HepG2 (cell line): ENCODE measurements around the gene RAP2A. TPM values are rescaled to one million over a fixed set of nuclear protein-coding genes. Genes with fewer than 3 reads are reported as not detected.

Source experiments
- ARID5B ChIP-seq: IDR thresholded peaks from 2 replicates; pipeline ENCODE4 v1.4.0; 2020; ENCODE audit warnings: mild to moderate bottlenecking, missing genetic modification reagents
- ATAD3A ChIP-seq: sonication (generic); formaldehyde crosslinking; IDR thresholded peaks from 2 replicates; pipeline ENCODE4 v1.4.0; 2020; ENCODE audit warnings: missing genetic modification reagents
- BRD4 ChIP-seq: sonication (generic); formaldehyde crosslinking; IDR thresholded peaks from 2 replicates; pipeline ENCODE4 v1.4.0; 2020; ENCODE audit warnings: missing genetic modification reagents
- MNT ChIP-seq: fragments of 450-650 bp; IDR thresholded peaks from 2 replicates; pipeline ENCODE4 v1.6.1; 2016
- PHF5A ChIP-seq: IDR thresholded peaks from one replicate; pipeline ENCODE4 v1.6.1; 2018; ENCODE audit warnings: low read depth, missing genetic modification reagents; ENCODE audit not compliant: unreplicated experiment
- SOX6 ChIP-seq, 2 experiments: fragments of 450-650 bp in 1 of 2; sonication (generic) in 1 of 2; formaldehyde crosslinking in 1 of 2; IDR thresholded peaks; 2 replicates each; pipeline versions ENCODE4 v1.4.0 to v1.6.1; 2017 to 2020; ENCODE audit warnings: antibody characterized with exemption in 1 of 2, mild to moderate bottlenecking in 1 of 2, missing genetic modification reagents in 1 of 2
- SUZ12 ChIP-seq: fragments of 150-350 bp; IDR thresholded peaks from 2 replicates; pipeline ENCODE4 v1.6.1; 2014; ENCODE audit warnings: low read depth, low read length
- TBL1XR1 ChIP-seq: fragments of 150-350 bp; IDR thresholded peaks from 2 replicates; pipeline ENCODE4 v1.6.1; 2014; ENCODE audit warnings: borderline replicate concordance, low read length; ENCODE audit not compliant: partially characterized antibody
- THAP11 ChIP-seq: IDR thresholded peaks from 2 replicates; pipeline ENCODE4 v1.6.1; 2016; ENCODE audit warnings: missing biosample characterization, missing genetic modification reagents
- ZBTB14 ChIP-seq: sonication (generic); formaldehyde crosslinking; IDR thresholded peaks from 2 replicates; pipeline ENCODE4 v1.4.0; 2020; ENCODE audit warnings: missing genetic modification reagents
- ZNF138 ChIP-seq: sonication (generic); formaldehyde crosslinking; IDR thresholded peaks from 2 replicates; pipeline ENCODE4 v1.5.0; 2020; ENCODE audit warnings: mild to moderate bottlenecking, low read depth, missing genetic modification reagents
- ZNF513 ChIP-seq: sonication (generic); formaldehyde crosslinking; conservative IDR thresholded peaks from 2 replicates; pipeline ENCODE4 v1.5.0; 2020; ENCODE audit warnings: missing genetic modification reagents
- ZNF569 ChIP-seq: sonication (generic); formaldehyde crosslinking; IDR thresholded peaks from 2 replicates; pipeline ENCODE4 v1.5.0; 2020; ENCODE audit warnings: mild to moderate bottlenecking, missing genetic modification reagents, moderate library complexity, borderline replicate concordance
- ZNF746 ChIP-seq: sonication (generic); formaldehyde crosslinking; IDR thresholded peaks from 2 replicates; pipeline ENCODE4 v1.8.0; 2022; ENCODE audit warnings: mild to moderate bottlenecking, missing genetic modification reagents
- ZNF772 ChIP-seq: sonication (generic); formaldehyde crosslinking; IDR thresholded peaks from 2 replicates; pipeline ENCODE4 v1.5.0; 2020; ENCODE audit warnings: mild to moderate bottlenecking, missing genetic modification reagents
- polyA plus RNA-seq, 8 experiments: library from polyadenylated mRNA; depleted of rRNA in 3 of 8; stranded (reverse) in 7 of 8; unstranded in 1 of 8; fragments of >200 nt; fragmentation: Illumina TruSeq in 4 of 8; extraction: Trizol in 4 of 8; gene quantifications; 2 replicates each; pipeline versions ENCODE4 v1.2.1 to v1.2.3, GENCODE V29; 2011 to 2016; ENCODE audit warnings: low read depth in 4 of 8, missing spikeins in 1 of 8, mixed read lengths in 1 of 8; ENCODE audit not compliant: insufficient read depth in 1 of 8
- total RNA-seq, 5 experiments: library from RNA; depleted of rRNA; stranded (reverse); fragments of >200 nt; fragmentation: Illumina TruSeq; extraction: Trizol; gene quantifications; 2 replicates each; pipeline ENCODE4 v1.2.3, GENCODE V29; 2016; ENCODE audit warnings: low read depth in 1 of 5
- TF ChIP-seq, protein P1 (sequence below): sonication (generic); formaldehyde crosslinking; IDR thresholded peaks from 2 replicates; pipeline ENCODE4 v1.8.1; 2023; ENCODE audit warnings: mild to moderate bottlenecking, missing genetic modification reagents
- TF ChIP-seq, protein P2 (sequence below): sonication (generic); formaldehyde crosslinking; IDR thresholded peaks from 2 replicates; pipeline ENCODE4 v1.8.0; 2022; ENCODE audit warnings: mild to moderate bottlenecking, missing genetic modification reagents, borderline replicate concordance

Gene RAP2A
- total and polyA plus RNA-seq, 2 of the 13 experiments (the other 11 are each of a cell fraction or from before 2014, with no cell fraction given) = 9.9 to 23.1 TPM

GRCh38 chr13:97432232-97432916 lies 1.6 kb upstream of the RAP2A start (continued):
- TF ChIP-seq, protein P1, sequence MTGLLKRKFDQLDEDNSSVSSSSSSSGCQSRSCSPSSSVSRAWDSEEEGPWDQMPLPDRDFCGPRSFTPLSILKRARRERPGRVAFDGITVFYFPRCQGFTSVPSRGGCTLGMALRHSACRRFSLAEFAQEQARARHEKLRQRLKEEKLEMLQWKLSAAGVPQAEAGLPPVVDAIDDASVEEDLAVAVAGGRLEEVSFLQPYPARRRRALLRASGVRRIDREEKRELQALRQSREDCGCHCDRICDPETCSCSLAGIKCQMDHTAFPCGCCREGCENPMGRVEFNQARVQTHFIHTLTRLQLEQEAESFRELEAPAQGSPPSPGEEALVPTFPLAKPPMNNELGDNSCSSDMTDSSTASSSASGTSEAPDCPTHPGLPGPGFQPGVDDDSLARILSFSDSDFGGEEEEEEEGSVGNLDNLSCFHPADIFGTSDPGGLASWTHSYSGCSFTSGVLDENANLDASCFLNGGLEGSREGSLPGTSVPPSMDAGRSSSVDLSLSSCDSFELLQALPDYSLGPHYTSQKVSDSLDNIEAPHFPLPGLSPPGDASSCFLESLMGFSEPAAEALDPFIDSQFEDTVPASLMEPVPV (CRISPR knock-in tag) = no peak
- TF ChIP-seq BRD4 (CRISPR knock-in tag) (no peak), SUZ12 (no peak), ZNF513 (CRISPR knock-in tag) (no peak), ZNF746 (CRISPR knock-in tag) (no peak; the same call in 1 of the 2 replicates), THAP11 (CRISPR knock-in tag) (no peak), ZNF138 (CRISPR knock-in tag) (0 out of 2 replicates have a peak, but pooled peaks have one; percentile 38), ATAD3A (CRISPR knock-in tag) (no peak), MNT (no peak), SOX6 (IDR thresholded peaks at IDR 0.05) (no peak), SOX6 (CRISPR knock-in tag; IDR thresholded peaks at IDR 0.05) (peak; percentile 3; the same call in 1 of the 2 replicates), PHF5A (CRISPR knock-in tag) (no peak), TBL1XR1 (no peak), ZBTB14 (CRISPR knock-in tag) (no peak), ZNF772 (CRISPR knock-in tag) (no peak), ARID5B (CRISPR knock-in tag) (no peak), ZNF569 (CRISPR knock-in tag) (no peak)
- TF ChIP-seq, protein P2, sequence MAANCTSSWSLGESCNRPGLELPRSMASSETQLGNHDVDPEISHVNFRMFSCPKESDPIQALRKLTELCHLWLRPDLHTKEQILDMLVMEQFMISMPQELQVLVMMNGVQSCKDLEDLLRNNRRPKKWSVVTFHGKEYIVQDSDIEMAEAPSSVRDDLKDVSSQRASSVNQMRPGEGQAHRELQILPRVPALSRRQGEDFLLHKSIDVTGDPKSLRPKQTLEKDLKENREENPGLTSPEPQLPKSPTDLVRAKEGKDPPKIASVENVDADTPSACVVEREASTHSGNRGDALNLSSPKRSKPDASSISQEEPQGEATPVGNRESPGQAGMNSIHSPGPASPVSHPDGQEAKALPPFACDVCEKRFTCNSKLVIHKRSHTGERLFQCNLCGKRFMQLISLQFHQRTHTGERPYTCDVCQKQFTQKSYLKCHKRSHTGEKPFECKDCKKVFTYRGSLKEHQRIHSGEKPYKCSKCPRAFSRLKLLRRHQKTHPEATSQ (CRISPR knock-in tag) = peak; percentile 21; the same call in 1 of the 2 replicates
